Liver (tissue), 9 donors: Measurements from ENCODE around the gene FBP2. TPM values are rescaled to one million over a fixed set of nuclear protein-coding genes. Genes with fewer than 3 reads are reported as not detected.
A peak's percentile ranks its signal among the peaks of the same experiment; 100 is the strongest.

Source experiments
- DNase-seq: peaks from one replicate; pipeline ENCODE4 v3.0.0-alpha.2; 2017; ENCODE audit warnings: low spot score
- H3K27ac ChIP-seq, 2 donors: one replicate each; pipeline ENCODE4 v1.7.0; 2013; ENCODE audit warnings: inconsistent platforms in 2 of 2, low read length in 2 of 2, control low read depth in 1 of 2, low read depth in 1 of 2, mild to moderate bottlenecking in 1 of 2
- H3K27me3 ChIP-seq, 4 donors: one replicate each; pipeline versions ENCODE4 v1.6.1 to v1.7.0; 2013; ENCODE audit warnings: low read length in 3 of 4, inconsistent platforms in 1 of 4, mild to moderate bottlenecking in 1 of 4, moderate library complexity in 1 of 4; ENCODE audit not compliant: control insufficient read depth in 4 of 4, insufficient read depth in 4 of 4
- H3K36me3 ChIP-seq, 4 donors: one replicate each; pipeline versions ENCODE4 v1.6.1 to v1.7.0; 2013; ENCODE audit warnings: low read length in 3 of 4, mild to moderate bottlenecking in 3 of 4, low read depth in 1 of 4, moderate library complexity in 1 of 4; ENCODE audit not compliant: control insufficient read depth in 4 of 4, insufficient read depth in 3 of 4
- H3K4me1 ChIP-seq, 4 donors: one replicate each; pipeline versions ENCODE4 v1.6.1 to v1.7.0; 2013; ENCODE audit warnings: low read length in 3 of 4, mild to moderate bottlenecking in 3 of 4, moderate library complexity in 1 of 4; ENCODE audit not compliant: control insufficient read depth in 4 of 4, insufficient read depth in 4 of 4
- H3K4me3 ChIP-seq, 3 donors: one replicate each; pipeline versions ENCODE4 v1.6.1 to v1.7.0; 2013; ENCODE audit warnings: low read length in 3 of 3, control low read depth in 1 of 3, low read depth in 1 of 3, mild to moderate bottlenecking in 1 of 3
- H3K9ac ChIP-seq, 2 donors: one replicate each; pipeline ENCODE4 v1.7.0; 2013; ENCODE audit warnings: low read length in 2 of 2, mild to moderate bottlenecking in 2 of 2, moderate library complexity in 2 of 2, control low read depth in 1 of 2, low read depth in 1 of 2
- H3K9me3 ChIP-seq, 4 donors: one replicate each; pipeline versions ENCODE4 v1.6.1 to v1.7.0; 2013; ENCODE audit warnings: low read length in 3 of 4; ENCODE audit not compliant: control insufficient read depth in 4 of 4
- ATF3 ChIP-seq: IDR thresholded peaks from 2 replicates; pipeline ENCODE4 v1.6.1; 2016; ENCODE audit warnings: antibody characterized with exemption
- CTCF ChIP-seq: fragments of 150-350 bp; IDR thresholded peaks from 2 replicates; pipeline ENCODE4 v1.5.1; 2017; ENCODE audit warnings: improper control_type of control experiment, low read depth, low read length; ENCODE audit not compliant: missing input control
- EGR1 ChIP-seq, 2 donors: IDR thresholded peaks; 2 replicates each; pipeline ENCODE4 v1.6.1; 2016 to 2018; ENCODE audit warnings: antibody characterized with exemption in 2 of 2, low read depth in 2 of 2
- FOXA1 ChIP-seq: IDR thresholded peaks from 2 replicates; pipeline ENCODE4 v1.6.1; 2016; ENCODE audit warnings: antibody characterized with exemption
- FOXA2 ChIP-seq: IDR thresholded peaks from 2 replicates; pipeline ENCODE4 v1.6.1; 2016; ENCODE audit warnings: antibody characterized with exemption
- GABPA ChIP-seq, 2 donors: IDR thresholded peaks in 1 of 2; conservative IDR thresholded peaks in 1 of 2; 2 replicates each; pipeline ENCODE4 v1.6.1; 2016; ENCODE audit warnings: antibody characterized with exemption in 2 of 2, mild to moderate bottlenecking in 1 of 2, moderate library complexity in 1 of 2
- HNF4A ChIP-seq, 2 donors: conservative IDR thresholded peaks; 2 replicates each; pipeline ENCODE4 v1.6.1; 2016; ENCODE audit warnings: antibody characterized with exemption in 2 of 2, mild to moderate bottlenecking in 2 of 2
- HNF4G ChIP-seq: IDR thresholded peaks from 2 replicates; pipeline ENCODE4 v1.6.1; 2016; ENCODE audit warnings: antibody characterized with exemption
- JUND ChIP-seq, 2 donors: IDR thresholded peaks; 2 replicates each; pipeline ENCODE4 v1.6.1; 2016; ENCODE audit warnings: antibody characterized with exemption in 2 of 2
- MAX ChIP-seq: IDR thresholded peaks from 2 replicates; pipeline ENCODE4 v1.6.1; 2016; ENCODE audit warnings: antibody characterized with exemption
- NR2F2 ChIP-seq: IDR thresholded peaks from 2 replicates; pipeline ENCODE4 v1.6.1; 2016; ENCODE audit warnings: antibody characterized with exemption
- RAD21 ChIP-seq, 2 donors: IDR thresholded peaks; 2 replicates each; pipeline ENCODE4 v1.6.1; 2016; ENCODE audit warnings: antibody characterized with exemption in 2 of 2, mild to moderate bottlenecking in 2 of 2
- REST ChIP-seq: IDR thresholded peaks from 2 replicates; pipeline ENCODE4 v1.6.1; 2016; ENCODE audit warnings: antibody characterized with exemption, mild to moderate bottlenecking
- RXRA ChIP-seq, 2 donors: IDR thresholded peaks; 2 replicates each; pipeline ENCODE4 v1.6.1; 2017 to 2018; ENCODE audit warnings: antibody characterized with exemption in 2 of 2, mild to moderate bottlenecking in 1 of 2
- SP1 ChIP-seq: IDR thresholded peaks from 2 replicates; pipeline ENCODE4 v1.6.1; 2018; ENCODE audit warnings: antibody characterized with exemption, mild to moderate bottlenecking
- TAF1 ChIP-seq: conservative IDR thresholded peaks from 2 replicates; pipeline ENCODE4 v1.6.1; 2016; ENCODE audit warnings: antibody characterized with exemption, mild to moderate bottlenecking
- YY1 ChIP-seq: IDR thresholded peaks from 2 replicates; pipeline ENCODE4 v1.6.1; 2016; ENCODE audit warnings: antibody characterized with exemption, mild to moderate bottlenecking
- ZBTB33 ChIP-seq: IDR thresholded peaks from 2 replicates; pipeline ENCODE4 v1.6.1; 2016; ENCODE audit warnings: antibody characterized with exemption
- WGBS: extraction: QIAGEN DNeasy Blood & Tissue Kit; methylation state at CpG from one replicate; pipeline ENCODE4 v1.1.7; 2013; 5-methylcytosine and 5-hydroxymethylcytosine counted together
- polyA plus RNA-seq, 2 donors: library from polyadenylated mRNA; stranded (reverse) in 1 of 2; unstranded in 1 of 2; fragments of 200-250 nt in 1 of 2; fragments of >200 nt in 1 of 2; fragmentation: Nextera tagmentation in 1 of 2; extraction: Ambion mirVana in 1 of 2; gene quantifications; one replicate each; pipeline versions ENCODE4 v1.2.1 to v1.2.3, GENCODE V29; 2013 to 2015
- total RNA-seq, 2 donors: library from RNA; depleted of rRNA; stranded (reverse); fragments of >200 nt; gene quantifications; one replicate each; pipeline ENCODE4 v1.2.3, GENCODE V29; 2014
- donor health status: healthy.
- donor health status: healthy.
- donor health status: healthy.
- donor health status: healthy.
- donor health status: healthy.

Gene FBP2
- total and polyA plus RNA-seq, 4 donors = not detected

- Histone ChIP-seq H3K27ac (peak overlapping the region; percentile 72 to 86), H3K4me3 (no peak overlapping the region), H3K9me3 (no peaks in the 10 kb centered on the region), H3K36me3 (peaks cover under 1 to 24% (median 15%) of the 10 kb centered on the region in 4 donors), H3K9ac (peak overlapping the region in 1 of 2 donors; percentile 34), H3K27me3 (no peaks in the 10 kb centered on the region), H3K4me1 (peaks cover 0 to 16% (median 6%) of the 10 kb centered on the region in 4 donors)
- peak; percentile 60 for TF ChIP-seq HNF4G
- TF ChIP-seq MAX = peak; percentile 78
- TF ChIP-seq JUND (IDR thresholded peaks at IDR 0.05) = peak in 1 of 2 donors; percentile 33
- peak; percentile 69 for TF ChIP-seq SP1
- peak; percentile 43 to 48 for TF ChIP-seq RAD21 (IDR thresholded peaks at IDR 0.05)
- no peak for TF ChIP-seq ATF3
- TF ChIP-seq ZBTB33 = peak; percentile 24
- no peak for TF ChIP-seq FOXA1
- peak; percentile 39 for TF ChIP-seq YY1
- peak; percentile 80 to 94 for TF ChIP-seq HNF4A (conservative IDR thresholded peaks at IDR 0.05)
- TF ChIP-seq RXRA (IDR thresholded peaks at IDR 0.05) = peak; percentile 85 to 93
- TF ChIP-seq EGR1 (IDR thresholded peaks at IDR 0.05; ENCODE audit: low read depth in 2 of 2) = peak in 1 of 2 donors; percentile 58
- peak in 1 of 2 donors; percentile 34 for TF ChIP-seq GABPA (IDR thresholded peaks at IDR 0.05 in 1 of 2, conservative IDR thresholded peaks at IDR 0.05 in 1 of 2)
- TF ChIP-seq TAF1 = no peak
- peak; percentile 65 for TF ChIP-seq NR2F2
- peak; percentile 64 for TF ChIP-seq REST
- TF ChIP-seq FOXA2 = no peak
- TF ChIP-seq CTCF = no peak
- WGBS = 42% methylated on average over 8 of the region's 8 CpGs
- no peak for DNase-seq
These were observed 6.6 kb upstream of the FBP2 start for GRCh38 chr9:94600258-94600657.
